ENCODE data around the gene HEY2. TPM values are rescaled to one million over a fixed set of nuclear protein-coding genes. Genes with fewer than 3 reads are reported as not detected.

HEY2 gene
- total RNA-seq, 2 donors from 2014 or later: 0.37 to 0.69 TPM

DNA sequence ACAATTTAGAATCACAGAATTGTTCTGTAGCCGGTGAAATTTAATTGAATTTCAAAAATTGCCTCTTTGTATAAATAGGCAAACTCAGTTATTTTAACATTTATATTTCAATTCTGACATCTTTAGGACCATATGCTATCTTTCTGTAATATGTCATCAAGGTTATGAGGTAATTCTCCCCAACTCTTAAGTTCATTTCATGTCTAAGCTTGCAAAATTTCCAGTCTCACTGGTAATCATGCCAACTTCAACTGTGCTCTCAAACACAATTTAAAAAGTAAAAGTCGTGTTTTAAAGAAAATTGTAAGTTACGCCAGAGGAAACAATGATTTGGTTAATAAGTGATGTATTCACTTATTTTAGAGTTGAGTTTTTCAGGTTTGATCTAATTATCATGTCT lies 42.7 kb downstream of the HEY2 start:
- Histone ChIP-seq H3K4me3 (peak overlapping the region; percentile 90), H3K36me3 (no peaks in the 10 kb centered on the region), H3K27me3 (no peaks in the 10 kb centered on the region), H3K9ac (ENCODE audit: low read depth in 2 of 2, low read length in 2 of 2) (no peak overlapping the region), H3K27ac (no peak overlapping the region), H3K4me1 (peaks cover 6% of the 10 kb centered on the region), H3K9me3 (no peaks in the 10 kb centered on the region)
- TF ChIP-seq CTCF (IDR thresholded peaks at IDR 0.05): no peak
- DNase-seq: no peak
- intact Hi-C loops (cut with DNase I): loop anchor here (5.0 kb wide), 1 partner anchor 170 kb away; no protein-coding TSS in a partner anchor

DNA sequence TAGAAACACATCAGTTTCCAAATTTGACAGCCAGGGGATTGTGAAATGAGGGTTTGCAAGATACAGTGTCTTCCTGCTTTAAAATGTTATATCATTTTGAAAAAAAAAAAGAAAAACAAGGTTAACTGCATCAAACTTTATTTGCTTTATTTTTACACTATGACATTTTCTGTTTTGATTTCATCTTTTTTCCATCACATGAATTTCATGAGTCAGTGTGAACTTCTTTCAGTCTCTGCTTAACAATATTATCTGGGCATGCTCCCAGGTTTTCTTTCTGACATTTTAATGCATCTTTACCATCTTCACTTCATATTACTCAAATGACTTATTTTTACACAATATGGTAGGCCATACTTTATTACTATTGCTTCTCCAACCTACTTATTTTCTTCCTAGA lies 43.2 kb downstream of the HEY2 start:
- no peak overlapping the region for H3K27ac ChIP-seq
- TF ChIP-seq CTCF (IDR thresholded peaks at IDR 0.05): no peak
- DNase-seq: no peak
- H3K4me3 ChIP-seq: no peak overlapping the region
- no peaks in the 10 kb centered on the region for H3K9me3 ChIP-seq
- no peak overlapping the region for H3K9ac ChIP-seq (ENCODE audit: low read depth in 2 of 2, low read length in 2 of 2)
- no peaks in the 10 kb centered on the region for H3K36me3 ChIP-seq
- H3K4me1 ChIP-seq: peaks cover 6% of the 10 kb centered on the region
- intact Hi-C loops (cut with DNase I): loop anchor here (5.0 kb wide), 1 partner anchor 170 kb away; no protein-coding TSS in a partner anchor
- H3K27me3 ChIP-seq: no peaks in the 10 kb centered on the region

- no peak overlapping the region for H3K27ac ChIP-seq
- no peak for TF ChIP-seq CTCF (IDR thresholded peaks at IDR 0.05)
- no peaks in the 10 kb centered on the region for H3K9me3 ChIP-seq
- no peaks in the 10 kb centered on the region for H3K36me3 ChIP-seq
- intact Hi-C loops (cut with DNase I): loop anchor here (5.0 kb wide), 1 partner anchor 169 kb away; no protein-coding TSS in a partner anchor
- no peak overlapping the region for H3K9ac ChIP-seq (ENCODE audit: low read depth in 2 of 2, low read length in 2 of 2)
- H3K4me3 ChIP-seq: no peak overlapping the region
- H3K4me1 ChIP-seq: peaks cover 6% of the 10 kb centered on the region
- H3K27me3 ChIP-seq: no peaks in the 10 kb centered on the region
- DNase-seq: no peak
Measured at GRCh38 chr6:125793280-125793679, 43.8 kb downstream of the HEY2 start.

- no peak overlapping the region for H3K9ac ChIP-seq (ENCODE audit: low read depth in 2 of 2, low read length in 2 of 2)
- no peaks in the 10 kb centered on the region for H3K27me3 ChIP-seq
- intact Hi-C loops (cut with DNase I): loop anchor here (5.0 kb wide), 1 partner anchor 168 kb away; no protein-coding TSS in a partner anchor
- DNase-seq: no peak
- H3K9me3 ChIP-seq: no peaks in the 10 kb centered on the region
- no peaks in the 10 kb centered on the region for H3K36me3 ChIP-seq
- H3K4me3 ChIP-seq: no peak overlapping the region
- TF ChIP-seq CTCF (IDR thresholded peaks at IDR 0.05): no peak
- no peak overlapping the region for H3K27ac ChIP-seq
- peaks cover 4% of the 10 kb centered on the region for H3K4me1 ChIP-seq
Measured at GRCh38 chr6:125793863-125794262, 44.4 kb downstream of the HEY2 start.

DNA sequence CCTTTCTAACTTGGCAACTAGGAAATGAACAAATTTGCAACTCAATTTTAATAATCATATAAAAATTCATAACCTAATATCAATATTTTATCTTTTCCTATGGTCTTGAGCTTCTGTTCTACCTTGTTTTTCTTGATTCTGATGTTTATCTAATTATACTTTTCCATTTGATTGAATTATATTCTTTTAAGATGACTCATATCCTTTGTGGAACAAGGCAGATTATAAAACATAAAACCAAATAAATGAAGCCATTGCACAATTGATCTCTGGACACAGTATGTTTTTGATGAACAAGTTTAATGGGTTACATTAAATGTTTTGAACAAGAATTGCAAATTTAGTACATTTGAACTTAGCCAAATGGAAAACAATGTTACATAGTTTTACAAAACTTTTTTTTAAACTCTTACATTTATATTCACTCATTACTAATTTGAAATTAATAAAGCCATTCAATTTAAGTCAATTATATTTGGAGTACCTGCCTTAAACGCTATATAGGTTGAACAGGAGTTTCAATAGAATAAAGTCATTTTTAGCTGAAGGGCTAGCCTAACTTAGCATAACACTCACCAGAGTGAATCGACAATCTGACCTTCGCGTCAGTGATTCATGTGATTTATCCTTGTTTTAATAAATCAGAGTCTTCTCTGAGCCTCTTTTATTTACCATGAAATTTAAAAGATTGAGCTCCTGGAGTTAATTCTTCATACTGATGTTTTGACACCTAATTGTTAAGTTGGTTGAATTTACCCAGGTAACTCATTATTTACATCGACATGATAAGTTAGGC lies 45.1 kb downstream of the HEY2 start:
- H3K36me3 ChIP-seq: no peaks in the 10 kb centered on the region
- no peak for DNase-seq
- no peak overlapping the region for H3K4me3 ChIP-seq
- TF ChIP-seq CTCF (IDR thresholded peaks at IDR 0.05): no peak
- H3K4me1 ChIP-seq: no peaks in the 10 kb centered on the region
- H3K9me3 ChIP-seq: no peaks in the 10 kb centered on the region
- intact Hi-C loops (cut with DNase I): loop anchor here (5.0 kb wide), 1 partner anchor 168 kb away; no protein-coding TSS in a partner anchor
- no peak overlapping the region for H3K27ac ChIP-seq
- no peaks in the 10 kb centered on the region for H3K27me3 ChIP-seq
- H3K9ac ChIP-seq (ENCODE audit: low read depth in 2 of 2, low read length in 2 of 2): no peak overlapping the region

Measured in colonic mucosa (tissue), 4 donors.